ENCODE results near the gene LMBRD2.
"Not testable (repeated sequence)": the region's sequence is repeated elsewhere in the genome, so short reads cannot be mapped to it uniquely, and the experiment has no call there.

LMBRD2 gene

GRCh38 chr5:36161361-36161760 is 9.7 kb upstream of the LMBRD2 start:
- no peak for DNase-seq (ENCODE audit: low spot score)

DNA sequence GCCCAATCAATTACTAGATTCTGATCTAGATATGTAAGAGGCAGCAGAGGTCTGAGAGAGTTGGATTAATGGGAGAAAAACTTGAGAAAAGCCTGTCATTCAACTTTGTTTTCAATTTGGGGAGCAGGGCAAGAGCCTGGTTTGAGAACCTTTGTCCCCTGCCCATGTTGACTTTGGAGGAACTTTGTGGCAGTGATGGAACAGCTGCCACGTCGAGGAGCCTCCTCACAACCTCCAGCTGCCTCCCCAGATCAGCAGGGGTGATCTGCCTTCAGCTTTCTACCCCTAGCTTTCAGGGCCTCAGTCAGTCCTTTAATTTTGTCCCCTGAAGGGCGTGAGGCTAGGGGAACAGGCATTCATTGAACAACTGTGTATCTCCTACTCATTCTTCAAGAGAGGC is 8.9 kb upstream of the LMBRD2 start:
- no peak for DNase-seq (ENCODE audit: low spot score)

DNA sequence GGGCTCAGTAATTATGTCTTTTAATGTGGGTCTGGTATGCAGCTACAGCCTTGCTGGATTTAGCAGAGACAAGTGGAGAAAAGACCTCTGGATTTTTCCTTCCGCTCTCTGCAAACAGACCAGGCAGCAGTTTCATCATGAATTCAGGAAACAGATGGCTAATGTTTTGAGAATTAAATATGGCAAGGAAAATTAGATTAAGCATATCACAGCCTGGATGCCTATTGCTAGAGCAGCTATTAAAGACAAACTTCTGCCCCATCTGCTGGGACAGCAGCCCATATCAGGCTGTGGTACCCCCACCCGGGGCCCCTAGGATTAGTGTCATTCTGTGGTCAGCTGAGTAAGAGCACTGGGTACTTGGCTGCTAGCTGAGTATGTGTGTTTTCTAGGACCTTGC is 6.5 kb upstream of the LMBRD2 start:
- no peak for DNase-seq (ENCODE audit: low spot score)

DNA sequence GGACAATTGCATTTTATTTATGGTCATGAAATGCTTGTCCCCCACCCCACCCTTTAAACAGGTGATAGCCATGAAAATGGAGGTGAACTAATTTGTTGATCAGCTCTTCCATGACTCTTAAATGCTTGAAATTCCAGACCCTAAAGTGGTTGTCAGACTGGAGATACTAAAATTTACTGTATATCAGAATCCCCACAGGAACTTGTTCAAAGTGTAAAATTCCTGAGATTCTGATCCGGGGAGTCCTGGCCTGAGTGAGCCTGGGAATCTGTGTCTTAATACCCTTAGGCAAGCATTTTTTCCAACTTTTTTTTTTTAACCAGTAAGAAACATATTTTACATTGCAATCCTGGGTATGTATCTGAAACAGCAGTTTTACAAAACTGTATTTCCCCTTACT is 4.9 kb upstream of the LMBRD2 start:
- DNase-seq (ENCODE audit: low spot score) = no peak

DNA sequence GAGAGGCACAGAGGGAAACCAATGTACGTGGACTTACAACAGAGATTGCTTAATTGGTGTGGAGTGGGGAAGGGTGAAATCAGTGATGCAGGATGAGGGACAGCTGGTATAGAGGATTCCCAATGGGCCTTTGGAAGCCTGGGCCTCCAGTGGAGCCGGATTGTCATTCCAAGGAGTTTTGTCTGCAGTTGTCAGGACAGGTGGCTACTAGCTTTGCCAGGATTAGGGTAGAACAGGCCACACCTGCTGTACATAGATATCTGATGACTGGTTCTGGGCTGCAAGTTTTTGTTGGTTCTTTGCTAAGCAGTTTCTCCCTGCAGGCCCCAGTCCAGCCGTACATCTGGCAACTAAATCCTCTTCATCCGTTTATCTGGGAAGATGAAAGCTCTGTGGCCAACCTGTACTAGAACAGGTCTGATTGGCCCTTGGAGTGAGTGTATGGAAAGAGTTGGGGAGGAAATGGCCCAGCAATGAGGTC is 4.5 kb upstream of the LMBRD2 start:
- DNase-seq (ENCODE audit: low spot score) = no peak

- DNase-seq (ENCODE audit: low spot score) = no peak
Measured at GRCh38 chr5:36155291-36155690, 3.6 kb upstream of the LMBRD2 start.

DNA sequence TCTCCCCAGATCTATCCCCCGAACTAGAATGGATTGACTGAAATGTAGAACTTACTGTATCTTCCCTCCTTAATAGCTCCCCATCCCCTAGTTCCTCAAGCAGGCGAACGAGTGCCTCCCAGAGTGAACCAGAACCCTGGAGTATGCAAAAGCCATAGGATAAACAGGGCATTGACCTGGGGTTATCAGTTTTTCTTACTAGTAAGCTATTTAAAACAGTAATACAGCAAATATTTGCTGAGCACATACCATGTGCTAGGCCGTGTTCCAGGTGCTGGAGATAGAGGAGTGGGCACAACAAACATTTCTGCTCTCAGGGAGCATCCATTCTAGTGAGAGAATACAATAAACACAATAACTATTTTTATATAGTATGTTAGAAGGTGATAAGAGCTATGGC is 2.0 kb upstream of the LMBRD2 start:
- no peak for DNase-seq (ENCODE audit: low spot score)

- DNase-seq (ENCODE audit: low spot score) = no peak
Measured at GRCh38 chr5:36153298-36153677, 1.6 kb upstream of the LMBRD2 start.

DNA sequence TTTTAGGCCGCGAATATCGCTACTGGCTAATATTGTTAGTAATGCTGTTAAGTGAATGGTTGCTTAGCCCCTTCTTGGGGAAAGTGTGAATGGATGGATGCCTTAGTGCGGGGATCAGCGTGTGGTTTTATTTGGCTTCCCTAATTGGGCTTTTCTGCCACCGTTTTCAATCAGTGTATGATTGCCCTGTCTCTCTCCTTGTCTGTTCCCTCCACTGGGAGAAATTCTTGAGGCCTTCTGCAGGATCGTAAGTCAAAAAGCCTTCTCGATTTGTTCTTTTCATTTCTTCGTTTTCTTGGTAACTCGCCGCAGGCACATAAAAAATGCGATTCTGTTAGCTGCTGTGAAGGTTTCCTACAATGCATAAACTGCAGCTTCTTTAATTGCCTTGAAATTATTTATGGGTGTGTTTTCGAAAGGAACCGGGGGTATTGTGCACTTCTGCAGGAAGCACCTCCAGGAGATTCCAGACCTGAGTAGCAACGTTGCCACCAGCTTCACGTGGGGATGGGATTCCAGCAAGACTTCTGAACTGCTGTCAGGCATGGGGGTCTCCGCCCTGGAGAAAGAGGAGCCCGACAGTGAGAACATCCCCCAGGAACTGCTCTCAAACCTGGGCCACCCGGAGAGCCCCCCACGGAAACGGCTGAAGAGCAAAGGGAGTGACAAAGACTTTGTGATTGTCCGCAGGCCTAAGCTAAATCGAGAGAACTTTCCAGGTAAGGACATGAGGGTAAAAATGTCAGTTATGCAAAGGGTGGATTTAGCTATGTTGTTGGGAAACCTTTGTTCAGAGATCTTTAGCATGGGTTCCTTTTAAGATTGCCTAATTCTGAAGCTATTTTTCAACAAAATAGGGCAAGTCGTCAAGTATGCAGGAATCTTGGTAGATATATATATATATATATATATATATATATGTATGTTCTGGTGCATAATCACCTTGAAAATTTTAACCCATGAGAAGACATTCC is 924 bp upstream of the LMBRD2 start:
- no peak for DNase-seq (ENCODE audit: low spot score)

DNA sequence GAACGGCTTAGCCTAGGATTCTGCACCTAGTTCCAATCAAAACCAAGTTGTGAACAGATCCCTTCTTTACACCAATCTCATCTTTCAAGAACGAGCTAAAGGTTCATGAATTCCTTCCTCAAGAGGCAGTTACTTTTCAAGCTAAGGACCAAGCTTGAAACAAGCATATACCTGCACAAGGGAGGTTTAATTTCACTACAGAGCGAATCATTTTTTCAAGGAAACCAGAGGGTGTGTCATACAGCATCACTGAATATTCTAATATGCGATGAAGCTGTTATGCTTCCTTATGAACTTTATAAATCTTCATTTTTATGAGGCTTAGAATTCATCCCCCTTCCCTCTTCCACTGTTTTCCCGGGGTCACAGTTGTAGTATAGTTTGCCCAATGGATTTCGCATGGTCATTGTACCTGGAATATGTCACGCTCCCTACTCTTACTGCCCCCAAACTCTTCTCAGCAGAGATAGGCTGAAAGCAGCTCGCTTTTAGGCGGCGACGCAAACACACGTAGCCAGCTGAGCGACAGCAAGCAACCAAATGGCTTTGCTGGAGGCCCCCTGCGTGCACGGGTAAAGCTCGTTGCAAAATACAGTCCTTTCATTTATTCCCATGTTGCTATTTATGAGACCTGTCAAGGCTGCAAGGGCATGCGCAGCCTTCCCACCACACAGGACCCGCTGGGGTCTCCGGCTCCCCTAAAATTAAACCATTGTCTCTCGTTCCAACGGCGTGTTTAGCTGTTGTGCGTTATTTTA is 832 bp downstream of the LMBRD2 start:
- DNase-seq (ENCODE audit: low spot score) = no peak

DNA sequence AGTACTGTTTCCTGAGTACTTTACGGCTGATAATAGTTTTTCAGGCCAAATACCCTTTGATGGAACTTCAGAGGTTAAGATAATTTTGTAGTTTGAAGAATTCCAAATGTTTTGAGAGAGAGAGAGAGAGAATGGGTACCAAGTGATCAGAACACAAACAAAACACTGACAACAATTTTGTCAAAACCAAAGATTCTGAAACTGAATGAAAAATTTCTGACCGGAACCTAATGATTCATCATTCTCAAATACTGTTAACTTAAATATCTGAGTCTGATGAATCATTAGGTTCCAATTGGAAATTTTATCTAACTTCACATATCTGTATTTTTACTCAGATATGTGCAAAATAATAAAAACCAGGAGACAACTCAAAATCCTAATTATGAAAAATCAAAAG is 4.0 kb downstream of the LMBRD2 start:
- DNase-seq (ENCODE audit: low spot score) = no peak

DNA sequence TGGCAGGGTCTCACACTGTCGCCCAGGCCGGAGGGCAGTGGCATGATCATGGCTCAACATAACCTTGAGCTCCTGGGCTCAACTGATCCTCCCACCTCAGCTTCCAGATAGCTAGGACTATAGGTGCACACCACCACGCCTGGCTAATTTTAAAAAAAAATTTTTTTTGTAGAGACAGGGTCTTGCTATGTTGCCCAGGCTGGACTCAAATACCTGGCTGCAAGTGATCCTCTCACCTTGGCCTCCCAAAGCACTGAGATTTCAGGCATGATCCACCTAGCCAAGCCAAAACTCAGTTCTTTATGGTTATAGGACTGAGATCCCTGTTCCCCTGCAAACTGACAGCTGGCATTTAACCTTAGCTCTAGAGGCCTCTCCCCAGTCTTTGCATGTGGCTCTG is 5.3 kb downstream of the LMBRD2 start:
- no peak for DNase-seq (ENCODE audit: low spot score)

DNA sequence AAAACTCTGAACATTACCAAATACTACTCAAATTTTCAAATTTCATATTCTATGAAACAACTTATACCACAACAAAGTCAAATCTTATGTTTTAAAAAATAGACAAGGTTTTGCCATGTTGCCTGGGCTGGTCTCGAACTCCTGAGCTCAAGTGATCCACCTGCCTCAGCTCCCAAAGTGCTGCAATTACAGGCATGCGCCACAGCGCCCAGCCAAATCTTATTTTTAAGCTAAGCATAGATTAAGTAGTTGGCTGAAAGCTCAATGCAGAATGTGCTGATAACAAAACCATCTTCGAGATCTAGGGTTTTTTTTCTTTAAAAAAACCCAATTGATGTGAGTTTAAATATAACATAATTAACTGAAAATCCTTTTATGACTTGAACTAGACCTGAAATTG is 6.4 kb downstream of the LMBRD2 start:
- no peak for DNase-seq (ENCODE audit: low spot score)

DNA sequence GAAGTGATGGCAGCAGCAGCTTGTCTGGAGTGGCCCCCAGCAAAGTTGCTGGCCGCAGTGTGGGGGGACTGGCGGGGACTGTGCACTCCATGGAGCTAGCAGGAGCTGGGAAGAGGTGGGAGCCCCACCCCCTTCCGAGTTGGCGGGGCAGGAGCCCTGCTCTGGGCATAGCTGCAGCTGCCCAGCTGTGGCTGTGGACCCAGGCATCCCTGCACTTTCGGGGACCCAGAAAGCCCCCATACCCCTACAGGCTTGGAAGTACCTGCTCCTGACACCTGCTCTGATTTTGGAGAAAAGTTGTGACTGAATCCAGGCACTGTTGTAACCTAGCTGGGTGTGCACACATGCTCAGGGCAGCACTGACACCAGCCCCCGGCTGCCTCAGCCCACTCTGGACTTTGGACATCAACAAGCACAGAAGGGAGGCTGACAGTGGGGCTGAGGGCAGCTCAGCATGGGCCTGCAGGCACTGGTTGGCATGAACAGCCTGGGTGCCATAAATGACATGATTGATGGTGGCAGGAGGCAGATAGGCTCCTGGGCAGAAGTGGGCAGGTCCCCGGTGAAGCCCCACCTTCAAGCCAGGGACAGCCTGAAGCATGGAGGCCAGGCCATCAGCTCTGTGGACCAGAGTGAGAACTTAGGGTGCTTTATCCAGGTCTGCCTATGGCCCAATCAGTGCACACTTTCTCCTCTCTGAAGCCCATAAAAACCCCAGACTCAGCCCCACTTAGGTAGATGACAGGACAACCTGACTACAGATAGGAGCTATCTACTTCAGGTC is 12.6 kb downstream of the LMBRD2 start:
- no peak for DNase-seq (ENCODE audit: low spot score)

- DNase-seq (ENCODE audit: low spot score) = no peak
Measured at GRCh38 chr5:36136581-36136980, 15.1 kb downstream of the LMBRD2 start.

GRCh38 chr5:36135988-36136387 is 15.7 kb downstream of the LMBRD2 start:
- DNase-seq (ENCODE audit: low spot score) = no peak

DNA sequence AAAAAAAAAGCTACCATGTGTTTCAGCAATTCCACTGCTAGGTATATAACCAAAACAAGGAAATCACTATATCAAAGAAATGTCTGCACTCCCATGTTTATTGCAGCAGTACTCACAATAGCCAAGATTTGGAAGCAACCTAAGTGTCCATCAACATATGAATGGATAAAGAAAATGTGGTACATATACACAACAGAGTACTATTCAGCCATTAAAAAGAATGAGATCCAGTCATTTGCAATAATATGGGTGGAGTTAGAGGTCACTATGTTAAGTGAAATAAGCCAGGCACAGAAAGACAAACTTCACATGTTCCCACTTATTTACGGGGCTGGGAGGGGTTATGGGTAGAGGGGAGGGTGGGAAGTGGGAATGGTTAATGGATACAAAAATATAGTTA is 18.7 kb downstream of the LMBRD2 start:
- DNase-seq (ENCODE audit: low spot score) = not testable (repeated sequence)

GRCh38 chr5:36129666-36130065 is 22.0 kb downstream of the LMBRD2 start:
- not testable (repeated sequence) for DNase-seq (ENCODE audit: low spot score)

GRCh38 chr5:36128795-36129194 is 22.9 kb downstream of the LMBRD2 start:
- no peak for DNase-seq (ENCODE audit: low spot score)

DNA sequence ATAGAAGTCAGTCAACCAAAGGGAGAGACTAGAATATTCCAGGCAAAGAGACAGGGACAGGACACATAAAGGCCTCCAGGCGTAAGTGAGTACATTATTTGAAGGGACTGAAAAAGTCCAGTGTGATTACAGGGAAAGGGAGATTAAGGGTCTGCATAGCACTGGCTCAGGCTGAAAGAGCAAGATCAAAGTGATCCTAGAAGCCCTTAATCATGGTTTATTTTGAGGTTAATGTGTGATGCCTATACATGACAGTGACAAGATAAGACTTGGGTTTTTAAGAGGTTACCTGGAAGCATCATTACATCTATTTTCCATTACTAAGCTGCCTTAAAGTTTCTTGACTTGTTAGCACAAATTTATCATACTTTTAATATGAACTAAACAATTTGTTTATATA is 25.8 kb downstream of the LMBRD2 start:
- DNase-seq (ENCODE audit: low spot score) = no peak

DNA sequence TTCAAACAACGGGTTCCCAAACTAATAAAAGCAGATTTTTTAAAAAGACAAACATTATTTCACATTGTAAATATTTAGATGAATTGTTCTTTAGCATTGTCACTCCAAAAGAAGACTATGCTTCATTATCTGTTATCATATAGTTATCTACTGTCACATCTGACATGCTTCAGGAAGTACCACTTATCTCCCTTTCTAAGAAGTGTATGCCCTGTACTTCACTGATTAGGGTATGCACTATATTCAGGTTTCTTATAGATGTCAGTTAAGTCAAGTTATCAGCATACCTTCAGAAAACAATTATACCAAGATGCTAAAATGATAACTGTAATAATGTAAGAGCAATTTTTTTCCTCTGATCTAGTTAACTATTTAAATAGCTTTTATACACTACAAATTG is 40.4 kb downstream of the LMBRD2 start:
- no peak for DNase-seq (ENCODE audit: low spot score)

DNA sequence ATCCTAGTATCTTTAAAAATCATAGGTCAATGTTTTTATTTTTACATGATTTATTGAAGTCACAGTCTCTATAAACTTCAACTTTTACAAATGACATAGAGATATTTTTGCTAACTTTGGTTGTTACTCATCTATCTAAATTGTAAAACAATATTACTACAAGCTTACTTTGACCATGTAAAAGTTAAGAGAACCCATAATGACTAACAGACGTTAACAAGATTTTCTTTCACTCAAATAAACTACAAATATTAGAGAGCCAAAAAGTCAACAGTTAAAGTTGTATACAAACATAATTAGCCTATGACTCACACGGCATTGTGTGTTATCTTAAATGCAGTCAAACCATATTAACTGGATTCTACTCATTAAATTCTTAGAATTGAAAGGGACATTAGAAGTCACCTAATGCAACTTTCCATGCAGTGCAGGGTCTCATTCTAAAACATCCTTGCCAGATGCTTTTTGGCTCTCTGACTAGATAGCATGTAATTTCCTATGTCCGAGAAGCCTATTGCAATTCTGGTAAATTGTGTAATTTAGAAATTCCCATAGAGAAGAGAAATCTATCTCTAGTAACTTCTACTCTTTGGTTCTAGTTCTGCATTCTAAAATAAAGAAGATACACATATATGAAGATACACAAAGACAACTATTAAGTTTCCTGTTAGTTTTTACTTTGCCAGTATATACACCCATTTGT is 42.8 kb downstream of the LMBRD2 start:
- no peak for DNase-seq (ENCODE audit: low spot score)
